WTC11 (cell line): ENCODE measurements around the gene TFDP1.

Source experiments
- CREB1 ChIP-seq: sonication (generic); formaldehyde crosslinking; IDR thresholded peaks from 2 replicates; pipeline ENCODE4 v1.8.0; 2023; ENCODE audit warnings: mild to moderate bottlenecking, missing genetic modification reagents
- FOXJ3 ChIP-seq: sonication (generic); formaldehyde crosslinking; IDR thresholded peaks from 2 replicates; pipeline ENCODE4 v1.9.0; 2021; ENCODE audit warnings: missing genetic modification reagents, mild to moderate bottlenecking, borderline replicate concordance
- FOXK1 ChIP-seq: sonication (generic); formaldehyde crosslinking; IDR thresholded peaks from 2 replicates; pipeline ENCODE4 v1.8.0; 2022; ENCODE audit warnings: mild to moderate bottlenecking, moderate library complexity, missing genetic modification reagents
- NFATC4 ChIP-seq: fragments of 250-450 bp; sonication (Bioruptor Pico); IDR thresholded peaks from 2 replicates; pipeline ENCODE4 v1.9.0; 2021; ENCODE audit warnings: mild to moderate bottlenecking
- NFYB ChIP-seq: sonication (generic); formaldehyde crosslinking; conservative IDR thresholded peaks from 2 replicates; pipeline ENCODE4 v1.8.0; 2022; ENCODE audit warnings: low read depth, missing genetic modification reagents
- NR2C2 ChIP-seq: sonication (generic); formaldehyde crosslinking; IDR thresholded peaks from 2 replicates; pipeline ENCODE4 v1.8.0; 2022; ENCODE audit warnings: mild to moderate bottlenecking, missing genetic modification reagents
- TCF7 ChIP-seq: sonication (generic); formaldehyde crosslinking; IDR thresholded peaks from 2 replicates; pipeline ENCODE4 v1.8.0; 2022; ENCODE audit warnings: mild to moderate bottlenecking, low read depth, missing genetic modification reagents, moderate library complexity
- ZNF138 ChIP-seq: sonication (generic); formaldehyde crosslinking; conservative IDR thresholded peaks from 2 replicates; pipeline ENCODE4 v1.8.1; 2022; ENCODE audit warnings: mild to moderate bottlenecking, moderate library complexity, missing genetic modification reagents
- ZNF416 ChIP-seq: fragments of 250-450 bp; sonication (Bioruptor Pico); IDR thresholded peaks from 2 replicates; pipeline ENCODE4 v1.9.0; 2021; ENCODE audit warnings: mild to moderate bottlenecking, inconsistent platforms
- TF ChIP-seq, protein P1 (sequence below): fragments of 200-600 bp; IDR thresholded peaks from 2 replicates; pipeline ENCODE4 v1.8.0; 2022; ENCODE audit warnings: antibody characterized with exemption
- TF ChIP-seq, protein P2 (sequence below): sonication (generic); formaldehyde crosslinking; IDR thresholded peaks from 2 replicates; pipeline ENCODE4 v1.8.1; 2023; ENCODE audit warnings: mild to moderate bottlenecking, missing genetic modification reagents, moderate library complexity
- TF ChIP-seq, protein P3 (sequence below): sonication (generic); formaldehyde crosslinking; IDR thresholded peaks from 2 replicates; pipeline ENCODE4 v1.8.0; 2022; ENCODE audit warnings: mild to moderate bottlenecking, missing genetic modification reagents
- TF ChIP-seq, protein P4 (sequence below): sonication (generic); formaldehyde crosslinking; IDR thresholded peaks from 2 replicates; pipeline ENCODE4 v1.8.1; 2023; ENCODE audit warnings: mild to moderate bottlenecking, missing genetic modification reagents, borderline replicate concordance
- TF ChIP-seq, protein P5 (sequence below): sonication (generic); formaldehyde crosslinking; IDR thresholded peaks from 2 replicates; pipeline ENCODE4 v1.8.0; 2022; ENCODE audit warnings: mild to moderate bottlenecking, missing genetic modification reagents

DNA sequence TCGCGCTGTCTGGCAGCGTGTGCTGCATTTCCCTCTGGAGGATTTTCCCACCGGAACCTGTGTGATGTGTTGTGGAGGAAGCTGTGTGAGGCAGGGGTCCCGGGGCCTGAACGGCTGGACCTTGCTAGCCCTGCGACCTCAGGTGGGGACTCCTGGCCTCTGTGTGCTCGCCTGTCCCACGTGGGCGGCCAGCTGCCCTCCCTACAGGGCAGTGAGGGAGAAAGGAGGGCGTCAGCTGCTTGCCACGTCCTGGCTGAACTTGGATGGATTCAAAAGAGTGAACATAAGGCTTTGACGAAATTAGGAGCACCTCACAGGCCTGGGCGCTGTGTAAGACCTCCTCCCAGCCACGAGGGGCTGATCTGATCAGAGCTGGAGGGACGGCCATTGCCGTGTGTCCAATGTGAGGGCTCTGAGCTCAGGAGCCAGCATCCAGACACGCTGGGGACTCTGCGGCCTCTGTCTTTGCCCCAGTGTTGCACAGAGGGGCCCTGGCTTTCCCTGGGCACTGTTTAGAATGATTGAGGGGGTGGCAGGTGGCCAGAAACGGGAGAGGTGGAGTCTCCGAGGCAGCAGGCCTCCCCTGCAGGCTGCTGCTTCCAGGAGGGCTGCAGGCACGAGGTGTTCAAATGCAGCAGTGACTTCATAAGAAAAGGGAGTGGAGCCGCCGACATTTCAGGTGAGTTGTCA is 13.0 kb downstream of the TFDP1 start:
- TF ChIP-seq, protein P1, sequence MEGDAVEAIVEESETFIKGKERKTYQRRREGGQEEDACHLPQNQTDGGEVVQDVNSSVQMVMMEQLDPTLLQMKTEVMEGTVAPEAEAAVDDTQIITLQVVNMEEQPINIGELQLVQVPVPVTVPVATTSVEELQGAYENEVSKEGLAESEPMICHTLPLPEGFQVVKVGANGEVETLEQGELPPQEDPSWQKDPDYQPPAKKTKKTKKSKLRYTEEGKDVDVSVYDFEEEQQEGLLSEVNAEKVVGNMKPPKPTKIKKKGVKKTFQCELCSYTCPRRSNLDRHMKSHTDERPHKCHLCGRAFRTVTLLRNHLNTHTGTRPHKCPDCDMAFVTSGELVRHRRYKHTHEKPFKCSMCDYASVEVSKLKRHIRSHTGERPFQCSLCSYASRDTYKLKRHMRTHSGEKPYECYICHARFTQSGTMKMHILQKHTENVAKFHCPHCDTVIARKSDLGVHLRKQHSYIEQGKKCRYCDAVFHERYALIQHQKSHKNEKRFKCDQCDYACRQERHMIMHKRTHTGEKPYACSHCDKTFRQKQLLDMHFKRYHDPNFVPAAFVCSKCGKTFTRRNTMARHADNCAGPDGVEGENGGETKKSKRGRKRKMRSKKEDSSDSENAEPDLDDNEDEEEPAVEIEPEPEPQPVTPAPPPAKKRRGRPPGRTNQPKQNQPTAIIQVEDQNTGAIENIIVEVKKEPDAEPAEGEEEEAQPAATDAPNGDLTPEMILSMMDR, result no peak
- TF ChIP-seq, protein P2, sequence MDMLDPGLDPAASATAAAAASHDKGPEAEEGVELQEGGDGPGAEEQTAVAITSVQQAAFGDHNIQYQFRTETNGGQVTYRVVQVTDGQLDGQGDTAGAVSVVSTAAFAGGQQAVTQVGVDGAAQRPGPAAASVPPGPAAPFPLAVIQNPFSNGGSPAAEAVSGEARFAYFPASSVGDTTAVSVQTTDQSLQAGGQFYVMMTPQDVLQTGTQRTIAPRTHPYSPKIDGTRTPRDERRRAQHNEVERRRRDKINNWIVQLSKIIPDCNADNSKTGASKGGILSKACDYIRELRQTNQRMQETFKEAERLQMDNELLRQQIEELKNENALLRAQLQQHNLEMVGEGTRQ (CRISPR knock-in tag), result no peak
- TF ChIP-seq NR2C2 (CRISPR knock-in tag), result no peak
- TF ChIP-seq, protein P3, sequence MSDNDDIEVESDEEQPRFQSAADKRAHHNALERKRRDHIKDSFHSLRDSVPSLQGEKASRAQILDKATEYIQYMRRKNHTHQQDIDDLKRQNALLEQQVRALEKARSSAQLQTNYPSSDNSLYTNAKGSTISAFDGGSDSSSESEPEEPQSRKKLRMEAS (CRISPR knock-in tag), result no peak
- TF ChIP-seq, protein P4, sequence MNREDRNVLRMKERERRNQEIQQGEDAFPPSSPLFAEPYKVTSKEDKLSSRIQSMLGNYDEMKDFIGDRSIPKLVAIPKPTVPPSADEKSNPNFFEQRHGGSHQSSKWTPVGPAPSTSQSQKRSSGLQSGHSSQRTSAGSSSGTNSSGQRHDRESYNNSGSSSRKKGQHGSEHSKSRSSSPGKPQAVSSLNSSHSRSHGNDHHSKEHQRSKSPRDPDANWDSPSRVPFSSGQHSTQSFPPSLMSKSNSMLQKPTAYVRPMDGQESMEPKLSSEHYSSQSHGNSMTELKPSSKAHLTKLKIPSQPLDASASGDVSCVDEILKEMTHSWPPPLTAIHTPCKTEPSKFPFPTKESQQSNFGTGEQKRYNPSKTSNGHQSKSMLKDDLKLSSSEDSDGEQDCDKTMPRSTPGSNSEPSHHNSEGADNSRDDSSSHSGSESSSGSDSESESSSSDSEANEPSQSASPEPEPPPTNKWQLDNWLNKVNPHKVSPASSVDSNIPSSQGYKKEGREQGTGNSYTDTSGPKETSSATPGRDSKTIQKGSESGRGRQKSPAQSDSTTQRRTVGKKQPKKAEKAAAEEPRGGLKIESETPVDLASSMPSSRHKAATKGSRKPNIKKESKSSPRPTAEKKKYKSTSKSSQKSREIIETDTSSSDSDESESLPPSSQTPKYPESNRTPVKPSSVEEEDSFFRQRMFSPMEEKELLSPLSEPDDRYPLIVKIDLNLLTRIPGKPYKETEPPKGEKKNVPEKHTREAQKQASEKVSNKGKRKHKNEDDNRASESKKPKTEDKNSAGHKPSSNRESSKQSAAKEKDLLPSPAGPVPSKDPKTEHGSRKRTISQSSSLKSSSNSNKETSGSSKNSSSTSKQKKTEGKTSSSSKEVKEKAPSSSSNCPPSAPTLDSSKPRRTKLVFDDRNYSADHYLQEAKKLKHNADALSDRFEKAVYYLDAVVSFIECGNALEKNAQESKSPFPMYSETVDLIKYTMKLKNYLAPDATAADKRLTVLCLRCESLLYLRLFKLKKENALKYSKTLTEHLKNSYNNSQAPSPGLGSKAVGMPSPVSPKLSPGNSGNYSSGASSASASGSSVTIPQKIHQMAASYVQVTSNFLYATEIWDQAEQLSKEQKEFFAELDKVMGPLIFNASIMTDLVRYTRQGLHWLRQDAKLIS (CRISPR knock-in tag), result no peak
- TF ChIP-seq FOXJ3 (CRISPR knock-in tag), result no peak
- TF ChIP-seq TCF7, result no peak
- TF ChIP-seq NFYB (CRISPR knock-in tag), result no peak
- TF ChIP-seq, protein P5, sequence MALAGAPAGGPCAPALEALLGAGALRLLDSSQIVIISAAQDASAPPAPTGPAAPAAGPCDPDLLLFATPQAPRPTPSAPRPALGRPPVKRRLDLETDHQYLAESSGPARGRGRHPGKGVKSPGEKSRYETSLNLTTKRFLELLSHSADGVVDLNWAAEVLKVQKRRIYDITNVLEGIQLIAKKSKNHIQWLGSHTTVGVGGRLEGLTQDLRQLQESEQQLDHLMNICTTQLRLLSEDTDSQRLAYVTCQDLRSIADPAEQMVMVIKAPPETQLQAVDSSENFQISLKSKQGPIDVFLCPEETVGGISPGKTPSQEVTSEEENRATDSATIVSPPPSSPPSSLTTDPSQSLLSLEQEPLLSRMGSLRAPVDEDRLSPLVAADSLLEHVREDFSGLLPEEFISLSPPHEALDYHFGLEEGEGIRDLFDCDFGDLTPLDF (CRISPR knock-in tag), result no peak
- TF ChIP-seq ZNF138 (CRISPR knock-in tag), result no peak
- no peak for TF ChIP-seq FOXK1 (CRISPR knock-in tag)
- no peak for TF ChIP-seq NFATC4
- no peak for TF ChIP-seq CREB1 (CRISPR knock-in tag)
- TF ChIP-seq ZNF416 (CRISPR knock-in tag), result no peak
